CD4-positive, CD25-positive, alpha-beta regulatory T cell (primary cell): ENCODE data around the gene DST. TPM values are rescaled to one million over a fixed set of nuclear protein-coding genes. Genes with fewer than 3 reads are reported as not detected.
"Not testable (repeated sequence)": the region's sequence is repeated elsewhere in the genome, so short reads cannot be mapped to it uniquely, and the experiment has no call there.

ENCODE experiments used
- ATAC-seq, 2 donors: fragments of 150-1000 bp; cut with Tn5 transposase; one replicate each; pipeline ENCODE4 v1.10.0; 2021; ENCODE audit warnings: low read depth in 2 of 2, moderate number of reproducible peaks in 2 of 2, moderate library complexity in 1 of 2
- DNase-seq, 3 donors: peaks; one replicate each; pipeline versions ENCODE4 v3.0.0 to v3.0.0-alpha.2; 2012 to 2022; ENCODE audit warnings: mixed read lengths in 1 of 3
- H3K27ac ChIP-seq: one replicate; pipeline ENCODE4 v1.7.0; 2013; ENCODE audit warnings: mild to moderate bottlenecking, low read length; ENCODE audit not compliant: insufficient read depth, poor library complexity, severe bottlenecking
- H3K27me3 ChIP-seq: one replicate; pipeline ENCODE4 v1.7.0; 2013; ENCODE audit warnings: low read length; ENCODE audit not compliant: control insufficient read depth, insufficient read depth
- H3K36me3 ChIP-seq: one replicate; pipeline ENCODE4 v1.7.0; 2013; ENCODE audit warnings: mild to moderate bottlenecking, low read length, moderate library complexity; ENCODE audit not compliant: control insufficient read depth, insufficient read depth
- H3K4me1 ChIP-seq: 2 replicates; pipeline ENCODE4 v1.7.0; 2013; ENCODE audit warnings: mild to moderate bottlenecking, low read length; ENCODE audit not compliant: insufficient read depth, control insufficient read depth, poor library complexity, severe bottlenecking
- H3K4me3 ChIP-seq: one replicate; pipeline ENCODE4 v1.7.0; 2013; ENCODE audit warnings: low read depth, mild to moderate bottlenecking, low read length, moderate library complexity
- H3K9me3 ChIP-seq, 2 experiments: 1 replicate in 1 of 2; 2 replicates in 1 of 2; pipeline ENCODE4 v1.7.0; 2013; ENCODE audit warnings: low read length in 2 of 2, mild to moderate bottlenecking in 1 of 2, moderate library complexity in 1 of 2; ENCODE audit not compliant: control insufficient read depth in 2 of 2
- H3K27ac Mint-ChIP-seq, 3 donors: one replicate each; pipeline ENCODE4 v1.8.0; 2020 to 2022; ENCODE audit warnings: mild to moderate bottlenecking in 3 of 3, mixed read lengths in 3 of 3, moderate library complexity in 2 of 3
- H3K27me3 Mint-ChIP-seq: one replicate; pipeline ENCODE4 v1.8.0; 2022; ENCODE audit warnings: mild to moderate bottlenecking, mixed read lengths
- H3K36me3 Mint-ChIP-seq: one replicate; pipeline ENCODE4 v1.8.0; 2020; ENCODE audit warnings: mixed read lengths
- H3K4me1 Mint-ChIP-seq, 4 donors: one replicate each; pipeline ENCODE4 v1.8.0; 2020 to 2022; ENCODE audit warnings: mixed read lengths in 4 of 4, mild to moderate bottlenecking in 1 of 4
- H3K4me3 Mint-ChIP-seq, 4 donors: one replicate each; pipeline ENCODE4 v1.8.0; 2020 to 2022; ENCODE audit warnings: mild to moderate bottlenecking in 4 of 4, mixed read lengths in 4 of 4, moderate library complexity in 3 of 4
- H3K9me3 Mint-ChIP-seq, 7 donors: one replicate each; pipeline ENCODE4 v1.8.0; 2020 to 2022; ENCODE audit warnings: mixed read lengths in 7 of 7, mild to moderate bottlenecking in 3 of 7, moderate library complexity in 2 of 7
- polyA plus RNA-seq, 4 donors: library from polyadenylated mRNA; unstranded; fragments of 300-500 nt; fragmentation: Illumina TruSeq; gene quantifications; one replicate each; pipeline ENCODE4 v1.2.3, GENCODE V29; 2021
- total RNA-seq: library from RNA; stranded (reverse); gene quantifications from one replicate; pipeline ENCODE4 v1.2.3, GENCODE V29; 2022

DST gene
- total and polyA plus RNA-seq, 5 donors from 2014 or later = 0.30 to 3.8 (median 1.2) TPM; not detected in 2

GRCh38 chr6:56562730-56563129, 80.0 kb downstream of the DST start:
- H3K4me1 ChIP-seq, H3K36me3 Mint-ChIP-seq, H3K4me3 ChIP-seq, H3K4me3 Mint-ChIP-seq, H3K9me3 Mint-ChIP-seq, H3K4me1 Mint-ChIP-seq, DNase-seq, H3K27me3 ChIP-seq, H3K27ac Mint-ChIP-seq, H3K27me3 Mint-ChIP-seq, H3K27ac ChIP-seq, H3K36me3 ChIP-seq, H3K9me3 ChIP-seq, ATAC-seq: not testable (repeated sequence)

GRCh38 chr6:56556751-56557540, 85.7 kb downstream of the DST start:
- no peaks in the 10 kb centered on the region for H3K4me1 Mint-ChIP-seq
- H3K9me3 ChIP-seq = no peaks in the 10 kb centered on the region
- no peak for ATAC-seq
- H3K36me3 ChIP-seq = no peaks in the 10 kb centered on the region
- no peak overlapping the region for H3K27ac Mint-ChIP-seq
- no peak for DNase-seq
- H3K4me1 ChIP-seq = no peaks in the 10 kb centered on the region
- H3K9me3 Mint-ChIP-seq = peaks cover 0 to 1% (median 0%) of the 10 kb centered on the region in 7 donors
- no peak overlapping the region for H3K27ac ChIP-seq
- no peak overlapping the region for H3K4me3 Mint-ChIP-seq
- H3K27me3 Mint-ChIP-seq = no peaks in the 10 kb centered on the region
- no peaks in the 10 kb centered on the region for H3K36me3 Mint-ChIP-seq
- no peak overlapping the region for H3K4me3 ChIP-seq
- H3K27me3 ChIP-seq = peaks cover 2% of the 10 kb centered on the region

DNA sequence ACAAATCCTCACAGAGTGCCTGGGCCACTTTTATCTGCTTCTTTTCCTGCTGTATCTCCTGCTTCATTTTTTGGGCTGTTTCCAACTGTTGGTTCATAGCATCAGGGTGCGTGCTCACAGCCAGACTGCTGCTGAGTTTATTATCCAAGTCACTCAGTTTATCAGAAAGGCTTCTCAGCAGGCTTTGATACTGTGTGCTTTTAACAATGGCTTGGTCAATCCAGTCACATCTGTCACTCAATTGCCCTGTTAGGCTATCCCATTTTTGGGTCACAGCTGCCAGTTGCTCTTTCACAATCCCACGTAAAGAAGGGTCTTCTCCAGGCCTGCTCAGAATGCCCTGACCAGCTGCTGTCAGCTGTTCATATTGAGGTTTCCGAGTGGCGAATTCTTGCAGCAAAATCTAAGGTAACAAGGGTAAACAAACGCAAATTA, 87.2 kb downstream of the DST start:
- H3K4me1 ChIP-seq = no peaks in the 10 kb centered on the region
- DNase-seq = no peak
- H3K4me1 Mint-ChIP-seq = peaks cover 0 to under 1% (median 0%) of the 10 kb centered on the region in 4 donors
- H3K4me3 Mint-ChIP-seq = no peak overlapping the region
- no peak overlapping the region for H3K27ac ChIP-seq
- no peaks in the 10 kb centered on the region for H3K36me3 ChIP-seq
- no peak for ATAC-seq
- H3K27ac Mint-ChIP-seq = no peak overlapping the region
- no peaks in the 10 kb centered on the region for H3K27me3 ChIP-seq
- H3K4me3 ChIP-seq = no peak overlapping the region
- H3K9me3 Mint-ChIP-seq = peaks cover 0 to 1% (median 0%) of the 10 kb centered on the region in 7 donors
- H3K36me3 Mint-ChIP-seq = no peaks in the 10 kb centered on the region
- no peaks in the 10 kb centered on the region for H3K9me3 ChIP-seq
- H3K27me3 Mint-ChIP-seq = no peaks in the 10 kb centered on the region

- peaks cover 0 to 2% (median 0%) of the 10 kb centered on the region in 4 donors for H3K4me1 Mint-ChIP-seq
- Histone ChIP-seq H3K4me3 (no peak overlapping the region), H3K27me3 (no peaks in the 10 kb centered on the region), H3K4me1 (no peaks in the 10 kb centered on the region), H3K9me3 (no peaks in the 10 kb centered on the region), H3K27ac (no peak overlapping the region), H3K36me3 (no peaks in the 10 kb centered on the region)
- H3K9me3 Mint-ChIP-seq = peaks cover 0 to 1% (median 0%) of the 10 kb centered on the region in 7 donors
- no peak for DNase-seq
- peak overlapping the region in 1 of 3 donors; percentile 0 for H3K27ac Mint-ChIP-seq
- no peak for ATAC-seq
- H3K4me3 Mint-ChIP-seq = no peak overlapping the region
- no peaks in the 10 kb centered on the region for H3K36me3 Mint-ChIP-seq
- no peaks in the 10 kb centered on the region for H3K27me3 Mint-ChIP-seq
These were observed 90.2 kb downstream of the DST start for GRCh38 chr6:56552187-56553130.

DNA sequence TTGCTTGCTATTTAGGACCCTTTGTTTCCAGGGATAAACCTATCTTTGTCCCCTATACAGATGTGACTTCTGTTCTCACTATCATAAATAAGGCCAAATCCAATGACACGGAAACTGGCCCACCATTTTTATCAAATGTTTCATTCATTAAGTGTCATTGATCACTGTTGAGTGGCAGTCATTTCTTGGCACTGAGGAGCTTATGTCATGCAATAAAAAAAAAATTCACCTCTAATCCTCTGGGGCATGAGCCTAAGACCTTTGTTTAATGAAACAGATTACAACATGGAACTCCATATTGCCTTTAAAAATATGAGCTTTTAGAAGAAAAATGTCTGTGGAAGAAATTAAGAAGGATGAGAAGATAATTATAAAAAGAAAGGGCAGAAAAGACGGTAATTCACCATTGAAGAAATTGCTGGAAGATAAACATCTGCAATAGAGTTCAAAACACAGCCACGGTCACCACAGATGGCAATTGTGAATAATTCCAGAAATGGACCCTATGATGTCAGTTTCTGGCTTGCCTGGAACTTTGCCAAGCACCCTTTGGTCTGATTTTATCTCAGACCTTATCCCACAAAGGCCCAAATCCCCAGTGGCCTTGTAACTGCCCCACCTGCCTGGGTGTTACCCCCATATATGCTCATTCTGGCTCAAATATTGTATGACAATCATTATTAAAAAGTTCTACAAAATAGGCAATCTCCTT, 91.1 kb downstream of the DST start:
- ATAC-seq = no peak
- no peak overlapping the region for H3K27ac Mint-ChIP-seq
- Histone ChIP-seq H3K4me3 (no peak overlapping the region), H3K9me3 (no peaks in the 10 kb centered on the region), H3K27ac (no peak overlapping the region), H3K36me3 (no peaks in the 10 kb centered on the region), H3K4me1 (no peaks in the 10 kb centered on the region), H3K27me3 (no peaks in the 10 kb centered on the region)
- no peaks in the 10 kb centered on the region for H3K27me3 Mint-ChIP-seq
- H3K9me3 Mint-ChIP-seq = no peaks in the 10 kb centered on the region
- no peak overlapping the region for H3K4me3 Mint-ChIP-seq
- peaks cover 0 to 2% (median 0%) of the 10 kb centered on the region in 4 donors for H3K4me1 Mint-ChIP-seq
- no peak for DNase-seq
- no peaks in the 10 kb centered on the region for H3K36me3 Mint-ChIP-seq

DNA sequence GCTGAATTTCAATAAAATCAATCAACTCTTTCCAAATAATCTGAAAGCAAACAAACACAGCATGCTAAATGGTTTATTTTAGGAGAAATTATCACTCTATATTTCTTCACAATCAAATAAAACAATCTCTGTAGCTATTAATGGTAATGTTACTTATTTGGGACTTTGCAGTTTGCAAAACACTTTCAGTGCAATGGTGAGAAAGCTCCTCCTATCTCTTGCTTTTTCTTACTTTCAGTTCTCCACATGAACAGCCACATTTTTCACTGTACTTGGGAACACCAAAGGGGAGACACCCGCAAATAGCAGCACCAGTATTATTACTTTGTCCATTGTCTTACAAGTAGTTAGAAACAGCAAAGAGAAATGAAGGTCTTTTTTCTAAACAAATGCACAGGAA, 92.4 kb downstream of the DST start:
- Mint-ChIP-seq H3K9me3 (no peaks in the 10 kb centered on the region), H3K4me3 (peak overlapping the region in 1 of 4 donors; percentile 18), H3K36me3 (no peaks in the 10 kb centered on the region), H3K4me1 (peaks cover 0 to 2% (median 0%) of the 10 kb centered on the region in 4 donors), H3K27ac (no peak overlapping the region), H3K27me3 (no peaks in the 10 kb centered on the region)
- Histone ChIP-seq H3K4me1 (no peaks in the 10 kb centered on the region), H3K27me3 (no peaks in the 10 kb centered on the region), H3K4me3 (no peak overlapping the region), H3K36me3 (no peaks in the 10 kb centered on the region), H3K27ac (no peak overlapping the region), H3K9me3 (no peaks in the 10 kb centered on the region)
- DNase-seq = no peak
- no peak for ATAC-seq

GRCh38 chr6:56549014-56549413, 93.7 kb downstream of the DST start:
- Histone ChIP-seq H3K4me1 (no peaks in the 10 kb centered on the region), H3K4me3 (no peak overlapping the region), H3K27ac (no peak overlapping the region), H3K36me3 (no peaks in the 10 kb centered on the region), H3K27me3 (no peaks in the 10 kb centered on the region), H3K9me3 (no peaks in the 10 kb centered on the region)
- H3K4me1 Mint-ChIP-seq = peaks cover 0 to 2% (median 0%) of the 10 kb centered on the region in 4 donors
- H3K9me3 Mint-ChIP-seq = no peaks in the 10 kb centered on the region
- DNase-seq (no peak), ATAC-seq (no peak)
- no peak overlapping the region for H3K27ac Mint-ChIP-seq
- no peak overlapping the region for H3K4me3 Mint-ChIP-seq
- no peaks in the 10 kb centered on the region for H3K36me3 Mint-ChIP-seq
- peaks cover 4% of the 10 kb centered on the region for H3K27me3 Mint-ChIP-seq
